ENCODE measurements around the gene AKR1E2.

DNA sequence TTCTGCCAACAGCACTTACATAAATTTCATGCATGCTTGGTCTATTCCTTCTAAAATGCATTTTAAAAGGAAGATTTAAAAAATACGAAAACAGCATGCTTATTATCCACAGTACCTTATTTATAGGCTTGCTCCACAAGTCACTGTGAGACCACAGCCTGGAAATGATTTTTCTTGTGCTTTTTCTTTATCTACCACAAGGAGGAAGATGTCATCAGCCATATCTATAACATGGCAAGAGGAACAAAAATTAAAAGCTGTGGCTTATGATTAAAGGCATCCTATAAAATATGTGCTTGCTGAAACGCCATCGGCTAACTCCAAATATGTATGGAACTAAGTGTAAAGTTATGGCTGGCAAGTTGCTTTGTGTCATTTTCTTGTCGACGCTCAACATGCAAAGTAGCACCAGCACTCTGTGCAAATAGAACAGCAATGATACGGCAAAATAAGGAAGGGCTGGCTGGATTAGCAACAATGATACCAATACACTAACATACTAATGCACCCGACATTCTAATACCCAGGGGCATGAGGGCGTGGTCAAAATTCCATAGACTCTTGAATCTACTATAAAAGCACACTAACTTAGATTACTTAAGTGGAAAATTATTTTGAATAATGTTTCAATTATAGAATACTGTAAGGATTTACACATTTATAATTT, 41.2 kb upstream of the AKR1E2 start:
- TF ChIP-seq, protein P1, sequence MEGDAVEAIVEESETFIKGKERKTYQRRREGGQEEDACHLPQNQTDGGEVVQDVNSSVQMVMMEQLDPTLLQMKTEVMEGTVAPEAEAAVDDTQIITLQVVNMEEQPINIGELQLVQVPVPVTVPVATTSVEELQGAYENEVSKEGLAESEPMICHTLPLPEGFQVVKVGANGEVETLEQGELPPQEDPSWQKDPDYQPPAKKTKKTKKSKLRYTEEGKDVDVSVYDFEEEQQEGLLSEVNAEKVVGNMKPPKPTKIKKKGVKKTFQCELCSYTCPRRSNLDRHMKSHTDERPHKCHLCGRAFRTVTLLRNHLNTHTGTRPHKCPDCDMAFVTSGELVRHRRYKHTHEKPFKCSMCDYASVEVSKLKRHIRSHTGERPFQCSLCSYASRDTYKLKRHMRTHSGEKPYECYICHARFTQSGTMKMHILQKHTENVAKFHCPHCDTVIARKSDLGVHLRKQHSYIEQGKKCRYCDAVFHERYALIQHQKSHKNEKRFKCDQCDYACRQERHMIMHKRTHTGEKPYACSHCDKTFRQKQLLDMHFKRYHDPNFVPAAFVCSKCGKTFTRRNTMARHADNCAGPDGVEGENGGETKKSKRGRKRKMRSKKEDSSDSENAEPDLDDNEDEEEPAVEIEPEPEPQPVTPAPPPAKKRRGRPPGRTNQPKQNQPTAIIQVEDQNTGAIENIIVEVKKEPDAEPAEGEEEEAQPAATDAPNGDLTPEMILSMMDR (IDR thresholded peaks at IDR 0.05 in 4 of 5, conservative IDR thresholded peaks at IDR 0.05 in 1 of 5) = no peak
- TF ChIP-seq POLR2A (IDR thresholded peaks at IDR 0.05) = no peak

All from gastrocnemius medialis (tissue), 4 donors.